IPS-NIHi7 (cell line): Measurements from ENCODE around the gene NHERF1.

Source experiments
- DNase-seq: peaks from one replicate; pipeline ENCODE4 v3.0.0; 2012; ENCODE audit warnings: mixed read lengths; ENCODE audit errors: extremely low spot score

The NHERF1 gene

DNA sequence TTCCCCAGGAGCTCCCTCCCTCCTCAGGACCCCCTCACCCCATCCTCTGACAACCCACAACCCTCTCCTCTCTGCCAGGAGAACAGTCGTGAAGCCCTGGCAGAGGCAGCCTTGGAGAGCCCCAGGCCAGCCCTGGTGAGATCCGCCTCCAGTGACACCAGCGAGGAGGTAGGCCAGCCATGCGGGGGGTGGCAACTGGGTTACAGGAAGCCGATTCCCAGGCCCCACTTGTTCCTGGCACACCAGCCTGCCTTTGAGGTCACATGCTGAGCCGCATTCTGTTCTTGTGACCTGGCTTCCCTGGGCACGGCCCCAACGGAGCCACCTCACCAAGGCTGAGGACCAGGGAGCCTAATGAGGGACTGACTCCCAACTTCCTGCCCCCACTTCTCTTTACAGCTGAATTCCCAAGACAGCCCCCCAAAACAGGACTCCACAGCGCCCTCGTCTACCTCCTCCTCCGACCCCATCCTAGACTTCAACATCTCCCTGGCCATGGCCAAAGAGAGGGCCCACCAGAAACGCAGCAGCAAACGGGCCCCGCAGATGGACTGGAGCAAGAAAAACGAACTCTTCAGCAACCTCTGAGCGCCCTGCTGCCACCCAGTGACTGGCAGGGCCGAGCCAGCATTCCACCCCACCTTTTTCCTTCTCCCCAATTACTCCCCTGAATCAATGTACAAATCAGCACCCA lies 19.8 kb downstream of the NHERF1 start:
- DNase-seq, result no peak

DNA sequence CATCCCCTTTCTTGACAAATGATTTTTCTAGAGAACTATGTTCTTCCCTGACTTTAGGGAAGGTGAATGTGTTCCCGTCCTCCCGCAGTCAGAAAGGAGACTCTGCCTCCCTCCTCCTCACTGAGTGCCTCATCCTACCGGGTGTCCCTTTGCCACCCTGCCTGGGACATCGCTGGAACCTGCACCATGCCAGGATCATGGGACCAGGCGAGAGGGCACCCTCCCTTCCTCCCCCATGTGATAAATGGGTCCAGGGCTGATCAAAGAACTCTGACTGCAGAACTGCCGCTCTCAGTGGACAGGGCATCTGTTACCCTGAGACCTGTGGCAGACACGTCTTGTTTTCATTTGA lies 20.3 kb downstream of the NHERF1 start:
- DNase-seq, result no peak

DNA sequence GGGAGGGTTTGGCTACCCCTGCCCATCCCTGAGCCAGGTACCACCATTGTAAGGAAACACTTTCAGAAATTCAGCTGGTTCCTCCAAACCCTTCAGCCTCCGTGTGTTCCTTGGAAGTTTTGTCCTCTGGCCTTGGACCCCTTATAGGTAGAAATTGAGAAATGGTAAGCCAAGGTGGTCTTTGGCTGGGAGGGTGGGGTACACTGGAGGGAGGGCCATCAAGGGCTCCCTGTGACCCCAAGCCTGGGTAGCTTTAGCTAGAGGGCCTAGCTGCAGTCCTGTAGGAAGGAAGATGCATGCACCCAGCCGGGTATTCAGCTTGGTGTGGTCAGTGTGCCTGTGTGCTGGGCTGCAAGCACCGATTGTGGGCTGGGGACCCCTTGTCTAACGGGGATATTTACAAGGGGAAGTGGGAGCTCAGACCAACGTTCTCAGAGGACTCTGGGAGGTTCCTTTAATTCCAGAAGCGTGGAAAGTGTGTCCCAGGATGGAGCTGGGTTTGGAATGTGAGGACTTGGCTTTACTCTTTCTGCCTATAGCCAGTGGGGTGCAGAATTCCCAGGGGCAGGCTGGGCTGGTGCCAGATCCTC lies 20.9 kb downstream of the NHERF1 start:
- DNase-seq, result no peak

DNA sequence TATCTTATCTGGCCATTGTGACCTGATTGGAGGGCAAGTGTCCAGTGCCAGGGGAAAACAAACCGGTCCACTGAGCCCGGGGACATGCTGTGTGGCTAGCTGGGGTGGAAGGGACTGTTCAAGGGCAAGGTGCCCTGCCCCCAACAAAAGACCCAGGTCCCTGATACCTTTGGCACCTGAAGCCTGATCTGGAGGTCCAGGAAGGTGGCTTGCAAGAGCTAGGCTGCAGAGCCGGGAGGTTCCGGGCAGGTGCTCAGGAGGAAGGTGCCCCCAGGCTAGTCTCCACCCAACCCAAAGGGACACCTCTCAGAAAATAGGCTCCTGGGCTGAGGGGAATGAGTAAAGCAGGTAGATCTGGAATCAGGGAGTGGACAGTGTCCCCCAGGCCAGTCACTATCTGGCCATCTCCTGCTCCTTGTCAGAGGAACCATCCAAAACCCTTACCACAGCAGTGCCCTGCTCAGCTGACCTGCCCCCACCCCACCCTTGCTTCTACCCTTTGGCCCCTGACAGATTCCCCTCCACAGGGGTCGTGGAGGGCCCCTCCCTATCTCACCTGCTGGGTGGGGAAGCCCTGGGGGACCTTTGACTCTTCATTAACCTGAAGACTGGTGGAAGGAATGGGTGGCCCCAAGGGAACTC lies 21.5 kb downstream of the NHERF1 start:
- DNase-seq, result no peak

DNA sequence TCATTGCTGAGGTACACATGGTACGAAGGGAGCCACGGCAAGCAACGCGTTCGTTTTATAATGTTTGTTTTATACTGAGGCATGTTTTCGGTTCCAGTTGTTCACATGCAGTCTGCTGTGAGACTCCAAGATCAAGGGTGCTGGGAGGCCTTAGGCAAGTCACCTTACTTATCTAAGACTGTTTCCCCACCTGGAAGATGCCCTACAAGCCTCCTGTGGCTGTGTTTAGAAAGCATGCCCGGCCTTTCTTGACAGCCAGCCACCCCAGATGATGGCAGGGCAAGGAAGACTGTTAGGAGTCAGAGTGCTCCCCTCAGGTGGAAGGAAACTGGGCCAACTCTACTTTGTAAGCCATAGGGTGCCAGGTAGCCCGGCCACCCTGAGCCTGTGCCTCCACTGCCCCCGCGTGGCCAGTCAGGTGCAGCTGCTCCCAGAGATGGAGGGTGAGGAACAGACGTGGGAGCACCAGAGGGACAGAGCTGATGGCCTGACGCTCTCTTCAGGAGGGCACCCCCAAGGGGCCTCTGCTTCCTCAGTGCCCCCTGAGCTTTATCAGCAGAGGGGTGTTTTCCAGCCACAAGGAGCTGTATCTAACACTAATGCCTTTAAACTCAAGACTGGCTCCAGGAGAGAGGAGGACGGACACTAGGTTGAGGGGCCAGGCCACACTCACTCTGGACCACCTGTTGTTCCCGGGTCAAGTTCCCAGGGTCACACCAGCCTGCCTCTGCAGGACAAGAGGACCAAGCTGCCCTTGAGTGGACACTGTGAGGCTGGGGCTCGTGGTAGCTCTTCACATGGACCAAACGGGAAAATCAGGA lies 22.3 kb downstream of the NHERF1 start:
- DNase-seq, result peak; percentile 83

DNA sequence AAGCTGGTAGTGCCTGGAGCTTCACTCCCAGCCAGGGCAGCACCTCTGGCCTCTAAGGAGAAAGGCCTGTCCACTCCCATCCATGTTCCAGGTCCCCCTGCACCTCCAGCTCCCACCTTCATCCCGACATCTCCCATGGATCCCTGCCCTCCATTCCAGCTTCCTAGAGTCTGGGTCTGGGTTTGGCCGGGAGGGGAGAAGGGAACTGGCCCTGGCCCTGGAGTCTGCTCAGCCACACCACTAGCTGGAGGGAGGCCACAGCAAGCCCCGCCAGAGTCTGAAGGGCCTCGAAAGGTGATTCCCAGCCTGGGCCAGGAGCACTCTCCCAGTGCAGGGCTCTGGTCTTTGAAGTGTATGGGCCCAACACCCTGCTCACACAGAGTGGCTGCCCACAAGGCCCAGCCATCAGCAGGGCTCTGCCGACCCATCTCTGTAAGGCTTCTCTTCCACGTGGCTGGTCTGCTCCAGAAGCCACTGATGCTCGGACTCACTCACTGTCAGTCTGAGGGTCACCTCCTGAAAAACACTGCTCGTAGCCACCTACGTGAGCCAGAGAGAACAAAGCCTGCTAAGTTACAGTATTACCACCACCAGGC lies 23.0 kb downstream of the NHERF1 start:
- no peak for DNase-seq

DNA sequence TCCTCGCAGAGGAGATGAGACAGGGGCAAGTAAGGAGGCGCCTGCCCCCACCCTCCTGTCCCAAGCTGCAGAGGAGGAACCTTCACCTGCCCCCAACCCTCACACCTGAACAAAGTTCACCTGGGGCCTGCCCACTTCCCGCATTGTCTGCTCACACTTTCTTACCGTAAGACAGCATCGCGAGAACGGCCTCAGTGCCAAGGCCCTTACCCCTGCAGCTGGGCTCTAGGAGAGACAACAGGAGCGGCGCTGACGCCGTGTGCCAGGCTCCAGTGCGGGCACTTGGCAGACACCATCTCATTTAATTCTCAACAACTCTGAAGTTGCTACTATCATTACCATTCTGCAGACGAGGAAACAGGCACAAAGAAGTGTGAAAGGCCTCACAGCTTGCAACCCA lies 23.6 kb downstream of the NHERF1 start:
- no peak for DNase-seq

DNA sequence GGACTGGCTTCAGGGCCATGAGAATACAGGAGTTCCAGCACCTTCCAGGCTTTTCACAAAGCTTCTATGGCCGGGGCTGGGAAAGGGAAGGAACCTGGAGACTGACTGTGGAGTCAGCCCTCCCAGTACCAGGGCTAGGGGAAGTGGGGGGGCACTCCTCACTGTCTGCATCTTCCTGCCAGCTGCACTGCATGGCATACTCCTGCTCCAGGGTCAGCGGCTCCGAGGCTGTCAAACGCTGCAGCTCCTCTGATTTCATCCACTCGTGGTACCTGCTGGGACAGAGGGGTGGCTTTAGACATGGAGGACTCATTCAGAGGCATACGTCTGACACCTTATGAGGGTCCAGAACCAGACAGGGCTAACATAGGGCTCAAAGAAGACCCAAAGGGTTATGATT lies 25.0 kb downstream of the NHERF1 start:
- DNase-seq, result no peak

DNA sequence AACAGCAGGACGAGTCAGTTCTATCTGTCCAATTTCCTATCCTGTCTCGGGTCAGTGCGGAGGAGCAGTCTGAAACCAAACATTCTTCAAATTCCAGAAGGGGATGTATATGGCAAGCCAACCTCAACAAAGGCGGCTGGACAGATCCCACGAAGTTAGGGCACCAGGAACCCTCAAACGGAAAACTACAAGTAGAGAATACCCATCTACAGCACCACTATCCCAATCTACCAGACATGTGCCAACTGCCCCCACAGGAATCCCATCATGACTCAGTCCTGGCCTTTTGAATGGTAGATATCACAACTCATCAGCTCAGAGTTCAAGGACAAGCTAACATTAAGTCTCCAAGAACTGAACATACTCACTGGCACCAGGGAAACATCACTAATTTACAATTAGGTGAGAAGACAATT lies 25.5 kb downstream of the NHERF1 start:
- DNase-seq, result no peak

DNA sequence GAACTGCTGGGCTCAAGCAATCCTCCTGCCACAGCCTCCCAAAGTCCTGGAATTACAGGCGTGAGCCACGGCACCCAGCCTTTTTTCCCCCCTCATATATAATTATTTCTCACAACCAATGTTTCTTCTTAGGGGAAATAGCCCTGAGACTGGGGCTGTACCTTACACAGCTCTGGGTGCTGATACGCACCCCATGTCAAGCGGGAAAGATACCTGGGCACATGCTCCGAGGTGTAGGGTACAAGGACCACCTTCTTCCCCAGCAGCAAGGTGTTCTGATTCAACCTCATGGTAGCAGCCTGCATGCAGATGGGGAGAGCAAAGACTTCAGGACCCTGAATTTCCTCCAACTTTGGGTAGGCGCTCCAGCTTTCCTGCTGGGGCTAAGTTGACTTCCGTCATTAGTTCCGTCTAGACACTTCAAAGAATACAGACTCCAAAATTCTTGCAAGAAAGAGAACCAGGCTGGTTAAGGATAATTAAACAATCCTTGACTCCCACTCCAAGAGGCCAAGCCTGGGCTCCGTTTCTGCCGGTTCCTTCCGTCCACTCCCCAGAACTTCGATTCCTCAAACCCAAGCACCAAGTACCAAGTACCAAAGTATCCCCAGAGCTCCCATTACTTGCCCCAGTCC lies 27.1 kb downstream of the NHERF1 start:
- DNase-seq, result no peak

DNA sequence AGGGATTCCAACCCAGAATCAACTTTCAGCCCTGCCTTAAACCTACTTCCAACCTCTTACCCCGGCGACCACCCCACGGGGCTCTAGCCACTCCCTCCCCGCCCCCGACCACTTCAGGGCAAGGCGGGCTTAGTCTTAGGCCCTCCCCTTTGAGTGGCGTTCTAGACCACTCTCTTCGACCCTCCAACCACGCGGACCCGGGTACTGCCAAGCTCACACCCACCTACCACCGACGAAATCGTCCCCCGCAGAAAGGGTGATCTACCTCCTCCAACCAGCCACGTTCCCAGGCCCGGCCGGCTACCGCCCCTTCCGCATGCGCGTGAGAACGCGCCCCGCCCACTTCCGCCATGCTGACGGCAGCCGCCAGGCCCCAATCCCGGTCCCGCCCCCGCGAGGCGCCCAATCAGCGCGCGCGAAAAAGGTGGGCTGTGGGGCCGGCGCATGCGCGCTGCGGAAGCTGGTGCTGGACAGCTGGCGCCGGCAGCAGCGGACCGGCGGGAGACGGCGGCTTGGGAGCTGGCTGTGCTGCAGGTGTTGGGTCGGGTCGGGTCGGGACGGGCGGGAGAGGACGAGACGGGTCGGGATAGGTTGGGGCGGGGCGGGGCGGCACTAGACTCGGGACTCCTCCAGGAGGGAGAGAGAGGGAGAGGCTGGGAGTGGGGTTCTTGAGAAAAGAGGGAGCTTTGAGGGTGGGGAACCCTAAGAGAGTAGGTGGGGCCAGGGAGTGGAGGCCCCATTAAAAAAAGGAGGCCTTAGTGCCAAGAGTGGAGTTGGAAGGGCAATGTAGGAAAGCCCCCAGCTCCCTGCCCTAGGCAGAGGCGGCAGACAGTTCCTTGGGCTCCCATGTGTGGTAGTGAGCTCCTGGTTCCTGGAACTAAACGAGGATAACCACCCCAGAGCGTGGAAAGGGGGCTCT lies 27.9 kb downstream of the NHERF1 start, which contains the start of gene NAT9:
Gene NAT9 (minus strand): TSS at position 302 of the 919 bp plus-strand sequence. CDS start 647 bp downstream, outside the sequence.
- DNase-seq, result peak; percentile 99

DNA sequence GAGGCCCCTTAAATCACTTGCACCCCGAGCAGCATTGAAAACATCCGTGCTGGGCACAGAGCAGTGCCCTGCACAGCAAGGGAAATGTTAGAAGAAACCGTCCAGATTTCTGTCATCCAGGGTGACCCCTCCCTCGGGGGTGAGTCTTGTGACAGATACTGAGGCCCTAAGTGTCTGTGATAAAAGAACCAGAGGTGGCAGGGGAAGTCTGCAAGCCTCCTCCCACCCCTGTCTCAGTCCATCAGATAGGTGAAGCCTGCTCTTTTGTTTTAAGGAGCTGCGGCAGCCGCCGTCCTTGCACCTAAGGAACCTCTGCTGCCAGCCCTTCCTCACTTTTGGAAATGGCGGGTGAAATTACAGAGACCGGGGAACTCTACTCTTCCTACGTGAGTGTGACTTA lies 28.6 kb downstream of the NHERF1 start:
- no peak for DNase-seq

DNA sequence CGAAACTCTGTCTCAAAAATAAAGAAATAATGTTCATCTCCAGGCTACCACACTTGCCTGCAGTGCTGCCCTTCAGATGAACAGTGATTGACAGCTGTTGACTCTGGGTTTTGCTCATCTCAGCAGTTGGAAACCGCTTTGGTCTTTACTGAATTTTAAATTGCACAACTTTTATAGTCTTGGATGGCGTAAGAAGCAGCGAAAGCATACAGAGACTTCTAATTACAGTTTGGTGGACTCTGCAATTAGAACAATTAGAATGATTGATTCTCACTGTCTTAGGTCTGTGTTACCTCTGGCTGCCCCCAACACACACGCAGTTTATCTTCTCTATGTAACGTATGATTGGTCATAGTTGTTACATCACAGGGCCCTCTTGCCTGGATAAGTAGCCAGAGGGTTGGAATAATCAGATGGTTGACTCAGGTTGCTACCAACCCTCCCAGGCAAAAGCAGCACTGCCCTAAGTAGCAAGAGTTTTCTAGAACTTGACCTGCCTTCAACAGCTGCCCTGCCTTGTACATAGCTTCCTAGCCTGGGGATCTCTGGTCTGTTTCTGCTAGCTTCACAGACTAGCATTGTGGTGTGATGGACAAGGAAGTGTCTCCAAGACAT lies 29.6 kb downstream of the NHERF1 start:
- no peak for DNase-seq

DNA sequence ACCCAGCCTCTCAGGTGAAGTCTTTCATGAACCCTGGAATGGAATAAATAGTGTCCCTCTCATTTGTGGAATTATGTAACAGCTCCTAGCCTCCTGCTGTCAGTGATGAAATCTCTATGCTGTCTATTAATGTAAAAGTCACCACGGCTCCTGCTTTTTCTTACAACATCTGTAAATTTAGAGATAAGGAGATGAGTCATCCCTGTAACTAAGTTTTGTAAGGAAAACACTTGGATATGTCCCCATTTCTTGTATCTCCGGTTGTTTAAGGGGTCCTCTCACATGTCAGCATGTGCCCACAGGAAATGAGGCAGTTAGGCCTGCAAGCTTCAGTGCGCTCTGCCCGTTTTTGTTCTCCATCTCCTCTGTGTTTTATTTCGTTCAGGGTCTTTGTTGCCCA lies 30.5 kb downstream of the NHERF1 start:
- DNase-seq, result no peak

DNA sequence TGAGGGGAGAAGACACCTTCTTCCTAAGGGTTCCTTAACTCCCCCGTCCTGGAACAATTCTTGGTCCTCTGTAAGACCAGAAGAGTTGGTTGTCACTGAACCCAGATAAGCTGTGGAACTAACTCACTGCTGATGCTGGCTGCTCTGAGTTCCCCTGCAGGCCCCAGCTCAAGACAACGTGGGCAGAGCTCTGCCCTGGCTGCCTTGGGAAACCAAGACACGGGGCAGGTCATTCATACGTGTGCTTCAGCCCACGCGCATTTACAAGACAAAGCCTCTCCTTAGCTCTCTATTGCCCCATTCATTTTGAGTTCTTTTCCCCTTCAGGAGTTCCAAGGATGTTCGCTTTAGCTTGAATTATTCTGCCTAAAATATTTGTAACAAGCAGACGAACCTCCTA lies 31.1 kb downstream of the NHERF1 start:
- no peak for DNase-seq

DNA sequence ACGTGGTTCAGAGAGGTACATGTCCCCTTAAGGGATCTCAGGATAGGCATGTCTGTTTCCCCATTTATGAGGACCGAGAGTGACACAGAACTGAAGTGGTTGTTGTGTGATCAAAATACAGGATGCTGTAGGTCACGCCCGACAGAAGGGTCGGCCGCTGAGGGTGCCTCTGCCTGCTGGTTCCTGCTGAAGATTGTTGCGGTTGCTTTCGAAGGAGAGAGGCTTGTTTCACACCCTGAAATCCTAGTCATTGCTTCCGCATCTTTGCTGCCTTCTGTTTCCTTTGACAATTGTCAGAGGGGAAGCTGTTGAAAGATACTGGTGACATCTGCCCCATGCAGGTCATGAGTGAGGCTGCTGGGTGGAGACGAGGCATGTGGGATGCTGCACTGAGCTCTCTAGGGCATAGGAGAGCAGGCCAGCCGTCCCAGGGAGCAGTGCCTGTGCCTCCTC lies 31.5 kb downstream of the NHERF1 start:
- DNase-seq, result no peak

DNA sequence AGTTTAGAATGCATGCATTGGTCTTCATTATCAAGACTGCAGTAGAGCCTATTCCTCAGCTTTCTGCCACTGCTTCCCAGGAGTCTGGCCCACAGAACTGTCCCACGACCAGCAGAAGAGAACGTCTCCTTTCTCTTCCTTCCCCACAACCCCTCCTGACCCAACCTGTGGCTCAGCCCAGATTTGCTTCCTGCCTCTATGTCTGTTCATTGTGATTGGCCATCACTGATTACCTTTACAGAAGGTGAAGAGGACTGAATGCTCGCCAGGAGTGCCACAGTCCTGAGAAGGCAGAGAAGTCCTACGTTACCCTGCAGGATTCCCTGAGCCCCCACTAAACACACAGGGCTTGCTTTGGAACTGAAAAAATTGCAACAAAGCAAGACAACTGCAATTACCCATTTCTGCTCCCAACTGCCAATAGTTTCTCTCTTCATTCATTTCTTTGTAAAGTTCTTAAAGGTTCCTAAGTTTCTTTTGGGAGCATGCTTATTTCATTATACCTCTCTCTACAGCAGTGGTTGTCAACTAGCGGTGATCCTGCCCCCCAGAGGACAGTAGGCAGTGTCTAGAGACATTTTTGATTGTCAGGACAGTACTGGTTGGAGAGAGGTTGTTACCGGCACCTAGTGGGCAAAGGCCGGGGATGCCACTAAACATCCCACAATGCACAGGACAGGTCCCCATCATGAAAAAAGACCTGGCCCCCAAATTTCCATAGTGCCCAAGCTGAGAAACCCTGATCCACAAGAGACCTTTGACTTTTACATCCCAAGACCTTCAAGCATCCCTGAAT lies 32.2 kb downstream of the NHERF1 start:
- DNase-seq, result peak; percentile 58

DNA sequence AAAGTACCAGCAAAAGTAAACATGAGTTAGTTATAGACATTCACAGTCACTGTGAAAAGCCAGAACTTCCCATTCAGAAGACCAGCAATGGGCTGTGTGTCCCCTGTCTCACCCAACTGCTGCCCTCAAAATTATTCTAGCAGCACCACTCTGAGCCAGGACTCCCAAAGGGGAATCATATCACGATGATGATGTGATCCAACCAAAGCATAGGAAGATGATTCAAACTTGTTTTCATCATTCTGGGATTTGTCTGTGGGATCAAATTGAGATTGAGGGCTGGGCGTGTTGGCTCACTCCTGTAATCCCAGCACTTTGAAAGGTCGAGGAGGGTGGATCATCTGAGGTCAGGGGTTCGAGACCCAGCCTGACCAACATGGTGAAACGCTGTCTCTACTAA lies 34.1 kb downstream of the NHERF1 start:
- DNase-seq, result no peak
